HEK293 (cell line): ENCODE results near the gene TMEM174.

ENCODE experiments used
- CTCF ChIA-PET: fragments of 350-600 bp; formaldehyde crosslinking; extraction: SDS; loops from one replicate; lab custom pipeline; 2021; ENCODE audit warnings: antibody characterized with exemption; lab: Yijun Ruan, JAX
- POLR2A ChIA-PET: fragments of 300-600 bp; formaldehyde crosslinking; extraction: SDS; loops from one replicate; lab custom pipeline; 2020; ENCODE audit warnings: antibody characterized with exemption, inconsistent platforms; lab: Yijun Ruan, JAX
- H3K27ac ChIP-seq: fragments of 200-500 bp; sonication (Bioruptor generic); 2 replicates; pipeline ENCODE4 v1.5.1; 2014; ENCODE audit warnings: low read depth, low read length, control low read depth, inconsistent platforms; ENCODE audit errors: extremely low read depth
- H3K36me3 ChIP-seq, 2 experiments: fragments of 200-500 bp in 1 of 2; sonication (Bioruptor generic) in 1 of 2; 1 replicate in 1 of 2; 2 replicates in 1 of 2; pipeline ENCODE4 v1.5.1; 2014 to 2017; ENCODE audit warnings: inconsistent platforms in 2 of 2, low read length in 2 of 2; ENCODE audit not compliant: control insufficient read depth in 2 of 2, insufficient read depth in 1 of 2
- H3K4me1 ChIP-seq: fragments of 200-500 bp; sonication (Bioruptor generic); 2 replicates; pipeline ENCODE4 v1.5.1; 2014; ENCODE audit warnings: mild to moderate bottlenecking, low read length, inconsistent platforms; ENCODE audit not compliant: control insufficient read depth, insufficient read depth
- H3K4me3 ChIP-seq: 2 replicates; pipeline ENCODE4 v1.5.1; 2011; ENCODE audit warnings: low read depth, mild to moderate bottlenecking, control low read depth, low read length, moderate library complexity
- H3K9me3 ChIP-seq: fragments of 200-500 bp; sonication (Bioruptor generic); 2 replicates; pipeline ENCODE4 v1.5.1; 2014; ENCODE audit warnings: low read depth, low read length, inconsistent platforms; ENCODE audit not compliant: control insufficient read depth, insufficient read depth
- ELK4 ChIP-seq: IDR thresholded peaks from 2 replicates; pipeline ENCODE4 v1.6.1; 2011; ENCODE audit warnings: mild to moderate bottlenecking, low read depth, low read length, borderline replicate concordance
- GFI1B ChIP-seq: fragments of 450-650 bp; formaldehyde crosslinking; IDR thresholded peaks from 2 replicates; pipeline ENCODE4 v1.5.1; 2016; ENCODE audit warnings: missing biosample characterization, missing genetic modification characterization
- IKZF3 ChIP-seq: fragments of 450-650 bp; IDR thresholded peaks from 2 replicates; pipeline ENCODE4 v1.5.0; 2018; ENCODE audit warnings: missing biosample characterization, mild to moderate bottlenecking, missing genetic modification characterization, moderate library complexity
- KLF8 ChIP-seq: fragments of 450-650 bp; formaldehyde crosslinking; IDR thresholded peaks from 2 replicates; pipeline ENCODE4 v1.5.1; 2016; ENCODE audit warnings: missing biosample characterization, missing genetic modification characterization
- ZFP69B ChIP-seq: fragments of 450-650 bp; formaldehyde crosslinking; IDR thresholded peaks from 2 replicates; pipeline ENCODE4 v1.5.1; 2016; ENCODE audit warnings: missing biosample characterization, missing genetic modification characterization
- ZNF157 ChIP-seq: fragments of 450-650 bp; formaldehyde crosslinking; IDR thresholded peaks from 2 replicates; pipeline ENCODE4 v1.5.1; 2016; ENCODE audit warnings: missing biosample characterization, missing genetic modification characterization
- ZNF19 ChIP-seq: fragments of 450-650 bp; formaldehyde crosslinking; IDR thresholded peaks from 2 replicates; pipeline ENCODE4; 2016; ENCODE audit warnings: missing biosample characterization, missing genetic modification characterization, low read depth
- ZNF202 ChIP-seq: fragments of 450-650 bp; formaldehyde crosslinking; IDR thresholded peaks from 2 replicates; pipeline ENCODE4 v1.5.1; 2016; ENCODE audit warnings: missing biosample characterization, missing genetic modification characterization, borderline replicate concordance
- ZNF214 ChIP-seq: fragments of 450-650 bp; formaldehyde crosslinking; IDR thresholded peaks from 2 replicates; pipeline ENCODE4 v1.5.1; 2017; ENCODE audit warnings: missing biosample characterization, mild to moderate bottlenecking, missing genetic modification characterization, borderline replicate concordance
- ZNF398 ChIP-seq: fragments of 450-650 bp; formaldehyde crosslinking; IDR thresholded peaks from 2 replicates; pipeline ENCODE4 v1.5.1; 2017; ENCODE audit warnings: missing biosample characterization, missing genetic modification characterization
- ZNF561 ChIP-seq: fragments of 450-650 bp; IDR thresholded peaks from 2 replicates; pipeline ENCODE4 v1.5.1; 2018; ENCODE audit warnings: missing biosample characterization, missing genetic modification characterization, borderline replicate concordance
- ZNF664 ChIP-seq: fragments of 450-650 bp; formaldehyde crosslinking; IDR thresholded peaks from 2 replicates; pipeline ENCODE4 v1.5.1; 2016; ENCODE audit warnings: missing biosample characterization, missing genetic modification characterization
- ZNF670 ChIP-seq: fragments of 450-650 bp; formaldehyde crosslinking; IDR thresholded peaks from 2 replicates; pipeline ENCODE4 v1.5.1; 2016; ENCODE audit warnings: missing biosample characterization, missing genetic modification characterization, low read depth
- ZNF768 ChIP-seq: fragments of 450-650 bp; formaldehyde crosslinking; IDR thresholded peaks from 2 replicates; pipeline ENCODE4 v1.5.1; 2018; ENCODE audit warnings: missing biosample characterization, mild to moderate bottlenecking, missing genetic modification characterization

The TMEM174 gene

GRCh38 chr5:73171495-73171894, 1.5 kb upstream of the TMEM174 start:
- Histone ChIP-seq H3K4me3 (no peak overlapping the region), H3K36me3 (no peaks in the 10 kb centered on the region), H3K9me3 (no peaks in the 10 kb centered on the region), H3K27ac (no peak overlapping the region), H3K4me1 (no peaks in the 10 kb centered on the region)
- TF ChIP-seq ZNF561 (tag by site-specific recombination): no peak
- CTCF ChIA-PET: interaction anchor here (0.6 to 2.8 kb wide), 15 partner anchors 8 to 223 kb away, joined by 3 to 18 read pairs (median 5); no protein-coding TSS in a partner anchor
- POLR2A ChIA-PET: no interaction called here

- ChIA-PET POLR2A (no interaction called here), CTCF (interaction anchor here (0.7 kb wide), 3 partner anchors 8 to 279 kb away, joined by 3 read pairs; no protein-coding TSS in a partner anchor)
- no peak overlapping the region for H3K4me3 ChIP-seq
These were observed 1.3 kb downstream of the TMEM174 start for GRCh38 chr5:73174100-73174815.

GRCh38 chr5:73176250-73176649, 3.3 kb downstream of the TMEM174 start:
- ChIA-PET POLR2A (no interaction called here), CTCF (interaction anchor here (1.4 kb wide), 1 partner anchor 40 kb away, joined by 7 read pairs; no protein-coding TSS in a partner anchor)
- no peak for TF ChIP-seq ZNF214 (tag by site-specific recombination)
- no peak for TF ChIP-seq GFI1B
- no peak for TF ChIP-seq ZNF157
- no peak for TF ChIP-seq ZNF398
- TF ChIP-seq ELK4: no peak
- no peak for TF ChIP-seq IKZF3 (tag by site-specific recombination)
- no peaks in the 10 kb centered on the region for H3K9me3 ChIP-seq
- H3K27ac ChIP-seq: no peak overlapping the region
- no peaks in the 10 kb centered on the region for H3K36me3 ChIP-seq
- no peaks in the 10 kb centered on the region for H3K4me1 ChIP-seq
- H3K4me3 ChIP-seq: no peak overlapping the region

More at GRCh38 chr5:73174100-73174815, 1.3 kb downstream of the TMEM174 start:
- H3K27ac ChIP-seq: no peak overlapping the region
- H3K9me3 ChIP-seq: no peaks in the 10 kb centered on the region
- TF ChIP-seq ZFP69B (tag by site-specific recombination) (no peak), ZNF664 (tag by site-specific recombination) (no peak), ZNF398 (no peak)
- no peaks in the 10 kb centered on the region for H3K4me1 ChIP-seq
- H3K36me3 ChIP-seq: no peaks in the 10 kb centered on the region

GRCh38 chr5:73178265-73178664, 5.3 kb downstream of the TMEM174 start:
- H3K4me3 ChIP-seq: no peak overlapping the region
- CTCF ChIA-PET: interaction anchor here (0.6 to 0.9 kb wide), 2 partner anchors 23 to 339 kb away, joined by 4 read pairs; no protein-coding TSS in a partner anchor
- H3K36me3 ChIP-seq: no peaks in the 10 kb centered on the region
- POLR2A ChIA-PET: no interaction called here
- H3K4me1 ChIP-seq: no peaks in the 10 kb centered on the region
- no peak overlapping the region for H3K27ac ChIP-seq
- no peaks in the 10 kb centered on the region for H3K9me3 ChIP-seq
- no peak for TF ChIP-seq ZNF19
- no peak for TF ChIP-seq ZNF768
- no peak for TF ChIP-seq ZNF670 (tag by site-specific recombination)
- no peak for TF ChIP-seq ZNF202 (tag by site-specific recombination)
- TF ChIP-seq KLF8 (tag by site-specific recombination): no peak
